Left lung (tissue), 10 donors: ENCODE results near the gene MRNIP. TPM values are rescaled to one million over a fixed set of nuclear protein-coding genes. Genes with fewer than 3 reads are reported as not detected.

ENCODE experiments used
- ATAC-seq: fragments of 200-7000 bp; cut with Tn5 transposase; one replicate; pipeline ENCODE4 v1.9.1; 2020; ENCODE audit warnings: moderate library complexity
- DNase-seq, 4 donors: peaks; one replicate each; pipeline ENCODE4 v3.0.0-alpha.2; 2013 to 2020
- H3K27ac ChIP-seq, 2 donors: fragments of 200-600 bp; sonication (generic) in 1 of 2; one replicate each; pipeline versions ENCODE4 v1.5.0 to v1.8.0; 2020 to 2021
- H3K27me3 ChIP-seq, 2 donors: fragments of 200-600 bp; sonication (generic) in 1 of 2; one replicate each; pipeline versions ENCODE4 v1.5.0 to v1.8.0; 2020 to 2021
- H3K36me3 ChIP-seq, 2 donors: fragments of 200-600 bp; sonication (generic) in 1 of 2; one replicate each; pipeline versions ENCODE4 v1.5.0 to v1.8.0; 2020 to 2021
- H3K4me1 ChIP-seq, 2 donors: fragments of 200-600 bp; one replicate each; pipeline ENCODE4 v1.8.0; 2021
- H3K4me3 ChIP-seq, 2 donors: fragments of 200-600 bp; sonication (generic) in 1 of 2; one replicate each; pipeline versions ENCODE4 v1.5.0 to v1.8.0; 2020 to 2021; ENCODE audit warnings: mild to moderate bottlenecking in 1 of 2
- H3K9me3 ChIP-seq, 2 donors: fragments of 200-600 bp; sonication (generic) in 1 of 2; one replicate each; pipeline versions ENCODE4 v1.5.0 to v1.8.0; 2020 to 2021
- CTCF ChIP-seq, 2 donors: fragments of 200-600 bp; sonication (generic) in 1 of 2; IDR thresholded peaks; one replicate each; pipeline versions ENCODE4 v1.5.0 to v1.8.0; 2021; ENCODE audit warnings: antibody characterized with exemption in 2 of 2
- intact Hi-C, 2 donors: fragments of 100-400 bp; cut with DNase I; formaldehyde crosslinking; loops; one replicate each; pipeline versions ENCODE4 v1.11.2 to v1.14.2; 2022
- polyA plus RNA-seq, 6 donors: library from polyadenylated mRNA; unstranded; fragments of 120-200 nt; gene quantifications; one replicate each; pipeline ENCODE4 v1.2.1, GENCODE V29; 2013; ENCODE audit not compliant: insufficient read length in 6 of 6
- total RNA-seq, 2 donors: library from RNA; stranded (reverse); fragmentation: NEBNext Ultra II Directional; extraction: Animal tissue kit (Norgen Biotek cat#: 25700); gene quantifications; one replicate each; pipeline ENCODE4 v1.2.1, GENCODE V29; 2021
- donor health status: DM: no; HTN: yes; CAD: no.
- donor health status: DM: no; HTN: no; CAD: no.

MRNIP gene
- total and polyA plus RNA-seq, 8 donors, result 16.9 to 55.6 (median 46.3) TPM

GRCh38 chr5:179822059-179822432 is 36.6 kb downstream of the MRNIP start:
- H3K4me1 ChIP-seq, result peaks cover 40 to 88% of the 10 kb centered on the region in 2 donors
- peak overlapping the region; percentile 96 to 99 for H3K4me3 ChIP-seq
- ATAC-seq, result no peak
- peak in 1 of 4 donors; percentile 32 for DNase-seq
- no peak for TF ChIP-seq CTCF (IDR thresholded peaks at IDR 0.05)
- intact Hi-C loops, result no loop called here
- H3K27ac ChIP-seq, result peak overlapping the region; percentile 98 to 100
- no peaks in the 10 kb centered on the region for H3K9me3 ChIP-seq
- peaks cover 8 to 52% of the 10 kb centered on the region in 2 donors for H3K36me3 ChIP-seq
- no peaks in the 10 kb centered on the region for H3K27me3 ChIP-seq

GRCh38 chr5:179821298-179822058 is 37.1 kb downstream of the MRNIP start:
- H3K27me3 ChIP-seq, result no peaks in the 10 kb centered on the region
- H3K36me3 ChIP-seq, result peaks cover 8 to 46% of the 10 kb centered on the region in 2 donors
- intact Hi-C loops, result no loop called here
- TF ChIP-seq CTCF (IDR thresholded peaks at IDR 0.05), result no peak
- H3K4me1 ChIP-seq, result peaks cover 40 to 88% of the 10 kb centered on the region in 2 donors
- ATAC-seq, result peak; percentile 67
- peak overlapping the region; percentile 98 to 100 for H3K27ac ChIP-seq
- H3K4me3 ChIP-seq, result peak overlapping the region; percentile 96 to 99
- no peaks in the 10 kb centered on the region for H3K9me3 ChIP-seq
- DNase-seq, result peak; percentile 90 to 97 (median 96)

- H3K27me3 ChIP-seq, result no peaks in the 10 kb centered on the region
- TF ChIP-seq CTCF (IDR thresholded peaks at IDR 0.05), result peak in 1 of 2 donors; percentile 36
- intact Hi-C loops, result no loop called here
- peaks cover 40 to 82% of the 10 kb centered on the region in 2 donors for H3K4me1 ChIP-seq
- ATAC-seq (peak; percentile 67), DNase-seq (peak; percentile 88 to 97 (median 90))
- peaks cover 8 to 38% of the 10 kb centered on the region in 2 donors for H3K36me3 ChIP-seq
- no peaks in the 10 kb centered on the region for H3K9me3 ChIP-seq
- peak within 1 kb of the TSS; percentile 96 to 99 for H3K4me3 ChIP-seq
- peak within 1 kb of the TSS; percentile 98 to 100 for H3K27ac ChIP-seq
These were observed 37.9 kb downstream of the MRNIP start, which contains the start of gene SQSTM1 for GRCh38 chr5:179820483-179821297. Gene SQSTM1 (plus strand): TSS chr5:179820905. CDS start chr5:179820937, 32 bp downstream.

- ATAC-seq, result no peak
- intact Hi-C loops, result no loop called here
- H3K4me1 ChIP-seq, result peaks cover 40 to 76% of the 10 kb centered on the region in 2 donors
These were observed 38.5 kb downstream of the MRNIP start for GRCh38 chr5:179820127-179820482.

More at GRCh38 chr5:179820127-179820482, 38.5 kb downstream of the MRNIP start:
- Histone ChIP-seq H3K36me3 (peaks cover 8 to 32% of the 10 kb centered on the region in 2 donors), H3K4me3 (peak overlapping the region; percentile 96 to 99), H3K27me3 (no peaks in the 10 kb centered on the region), H3K27ac (peak overlapping the region; percentile 98 to 100), H3K9me3 (no peaks in the 10 kb centered on the region)
- no peak for DNase-seq
- no peak for TF ChIP-seq CTCF (IDR thresholded peaks at IDR 0.05)
